CD4-positive, CD25-positive, alpha-beta regulatory T cell (primary cell): ENCODE measurements around the gene ATRNL1. TPM values are rescaled to one million over a fixed set of nuclear protein-coding genes. Genes with fewer than 3 reads are reported as not detected.
A peak's percentile ranks its signal among the peaks of the same experiment; 100 is the strongest.
"Not testable (repeated sequence)": the region's sequence is repeated elsewhere in the genome, so short reads cannot be mapped to it uniquely, and the experiment has no call there.

Source experiments
- ATAC-seq, 2 donors: fragments of 150-1000 bp; cut with Tn5 transposase; one replicate each; pipeline ENCODE4 v1.10.0; 2021; ENCODE audit warnings: low read depth in 2 of 2, moderate number of reproducible peaks in 2 of 2, moderate library complexity in 1 of 2
- DNase-seq, 3 donors: peaks; one replicate each; pipeline versions ENCODE4 v3.0.0 to v3.0.0-alpha.2; 2012 to 2022; ENCODE audit warnings: mixed read lengths in 1 of 3
- H3K27ac ChIP-seq: one replicate; pipeline ENCODE4 v1.7.0; 2013; ENCODE audit warnings: mild to moderate bottlenecking, low read length; ENCODE audit not compliant: insufficient read depth, poor library complexity, severe bottlenecking
- H3K27me3 ChIP-seq: one replicate; pipeline ENCODE4 v1.7.0; 2013; ENCODE audit warnings: low read length; ENCODE audit not compliant: control insufficient read depth, insufficient read depth
- H3K36me3 ChIP-seq: one replicate; pipeline ENCODE4 v1.7.0; 2013; ENCODE audit warnings: mild to moderate bottlenecking, low read length, moderate library complexity; ENCODE audit not compliant: control insufficient read depth, insufficient read depth
- H3K4me1 ChIP-seq: 2 replicates; pipeline ENCODE4 v1.7.0; 2013; ENCODE audit warnings: mild to moderate bottlenecking, low read length; ENCODE audit not compliant: insufficient read depth, control insufficient read depth, poor library complexity, severe bottlenecking
- H3K4me3 ChIP-seq: one replicate; pipeline ENCODE4 v1.7.0; 2013; ENCODE audit warnings: low read depth, mild to moderate bottlenecking, low read length, moderate library complexity
- H3K9me3 ChIP-seq, 2 experiments: 1 replicate in 1 of 2; 2 replicates in 1 of 2; pipeline ENCODE4 v1.7.0; 2013; ENCODE audit warnings: low read length in 2 of 2, mild to moderate bottlenecking in 1 of 2, moderate library complexity in 1 of 2; ENCODE audit not compliant: control insufficient read depth in 2 of 2
- H3K27ac Mint-ChIP-seq, 3 donors: one replicate each; pipeline ENCODE4 v1.8.0; 2020 to 2022; ENCODE audit warnings: mild to moderate bottlenecking in 3 of 3, mixed read lengths in 3 of 3, moderate library complexity in 2 of 3
- H3K27me3 Mint-ChIP-seq: one replicate; pipeline ENCODE4 v1.8.0; 2022; ENCODE audit warnings: mild to moderate bottlenecking, mixed read lengths
- H3K36me3 Mint-ChIP-seq: one replicate; pipeline ENCODE4 v1.8.0; 2020; ENCODE audit warnings: mixed read lengths
- H3K4me1 Mint-ChIP-seq, 4 donors: one replicate each; pipeline ENCODE4 v1.8.0; 2020 to 2022; ENCODE audit warnings: mixed read lengths in 4 of 4, mild to moderate bottlenecking in 1 of 4
- H3K4me3 Mint-ChIP-seq, 4 donors: one replicate each; pipeline ENCODE4 v1.8.0; 2020 to 2022; ENCODE audit warnings: mild to moderate bottlenecking in 4 of 4, mixed read lengths in 4 of 4, moderate library complexity in 3 of 4
- H3K9me3 Mint-ChIP-seq, 7 donors: one replicate each; pipeline ENCODE4 v1.8.0; 2020 to 2022; ENCODE audit warnings: mixed read lengths in 7 of 7, mild to moderate bottlenecking in 3 of 7, moderate library complexity in 2 of 7
- polyA plus RNA-seq, 4 donors: library from polyadenylated mRNA; unstranded; fragments of 300-500 nt; fragmentation: Illumina TruSeq; gene quantifications; one replicate each; pipeline ENCODE4 v1.2.3, GENCODE V29; 2021
- total RNA-seq: library from RNA; stranded (reverse); gene quantifications from one replicate; pipeline ENCODE4 v1.2.3, GENCODE V29; 2022

Gene ATRNL1
- total and polyA plus RNA-seq, 5 donors from 2014 or later, result not detected

DNA sequence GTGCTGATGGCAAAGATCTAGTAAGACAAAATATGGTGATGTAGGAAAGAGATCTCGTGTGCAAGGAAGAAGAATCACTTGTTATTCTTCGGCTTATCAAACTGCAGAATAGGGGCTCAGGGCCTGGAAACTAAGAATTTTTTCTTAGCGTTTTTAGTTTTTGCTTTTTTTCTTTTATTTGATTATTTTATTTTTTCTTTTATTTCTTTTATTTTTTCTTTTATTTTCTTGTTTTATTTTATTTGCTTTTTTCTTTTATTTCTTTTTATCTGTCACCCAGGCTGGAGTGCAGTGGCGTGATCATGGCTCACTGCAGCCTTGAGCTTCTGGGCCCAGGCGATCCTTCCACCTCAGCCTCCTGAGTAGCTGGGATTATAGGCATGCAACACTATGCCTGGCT lies 70.0 kb downstream of the ATRNL1 start:
- Mint-ChIP-seq H3K27me3 (peaks cover 13% of the 10 kb centered on the region), H3K27ac (no peak overlapping the region), H3K4me3 (no peak overlapping the region), H3K9me3 (peaks cover 0 to 3% (median 0%) of the 10 kb centered on the region in 7 donors), H3K36me3 (no peaks in the 10 kb centered on the region), H3K4me1 (no peaks in the 10 kb centered on the region)
- H3K36me3 ChIP-seq, result no peaks in the 10 kb centered on the region
- H3K27ac ChIP-seq, result no peak overlapping the region
- no peaks in the 10 kb centered on the region for H3K9me3 ChIP-seq
- DNase-seq, result no peak
- H3K27me3 ChIP-seq, result no peaks in the 10 kb centered on the region
- no peak overlapping the region for H3K4me3 ChIP-seq
- H3K4me1 ChIP-seq, result no peaks in the 10 kb centered on the region
- ATAC-seq, result no peak

DNA sequence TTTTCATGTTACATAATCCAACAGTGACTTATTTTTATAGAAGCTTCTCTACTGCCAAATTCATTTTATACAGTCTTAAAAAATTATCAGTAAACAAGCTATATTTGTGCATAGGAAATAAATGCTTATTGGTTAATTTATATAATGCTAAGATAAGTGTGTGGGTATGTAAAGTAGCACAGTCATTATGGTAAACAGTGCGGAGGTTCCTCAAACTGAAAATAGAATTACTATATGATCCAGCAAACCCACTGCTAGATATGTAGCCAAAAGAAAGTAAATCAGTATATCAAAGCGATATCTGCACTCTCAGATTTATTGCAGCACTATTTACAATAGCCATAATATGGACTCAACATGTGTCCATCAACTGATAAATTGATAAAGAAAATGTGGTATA lies 71.1 kb downstream of the ATRNL1 start:
- H3K4me1 Mint-ChIP-seq, result no peaks in the 10 kb centered on the region
- no peaks in the 10 kb centered on the region for H3K4me1 ChIP-seq

DNA sequence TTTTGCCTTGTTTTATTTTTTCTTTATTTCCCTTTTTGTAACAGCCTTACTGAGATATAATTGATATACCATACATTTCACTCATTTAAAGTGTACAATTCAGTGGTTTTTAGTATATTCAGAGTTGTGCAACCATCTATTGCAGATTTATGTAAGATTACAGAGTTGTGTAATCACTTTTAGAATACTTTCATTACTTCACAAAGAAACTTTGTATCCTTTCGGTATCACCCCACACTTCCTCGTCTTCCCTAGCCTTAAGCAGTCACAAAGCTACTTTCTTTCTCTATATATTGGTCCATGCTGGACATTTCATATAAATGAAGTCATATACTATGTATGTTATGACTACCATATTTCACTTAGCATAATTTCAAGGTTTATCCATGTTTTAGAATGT lies 74.6 kb downstream of the ATRNL1 start:
- no peak for ATAC-seq
- Histone ChIP-seq H3K27me3 (no peaks in the 10 kb centered on the region), H3K4me3 (no peak overlapping the region), H3K36me3 (no peaks in the 10 kb centered on the region), H3K27ac (no peak overlapping the region), H3K9me3 (no peaks in the 10 kb centered on the region), H3K4me1 (no peaks in the 10 kb centered on the region)
- Mint-ChIP-seq H3K36me3 (no peaks in the 10 kb centered on the region), H3K4me1 (no peaks in the 10 kb centered on the region), H3K4me3 (no peak overlapping the region), H3K27ac (no peak overlapping the region), H3K9me3 (peaks cover 0 to 3% (median 0%) of the 10 kb centered on the region in 7 donors), H3K27me3 (no peaks in the 10 kb centered on the region)
- DNase-seq, result no peak

More for the DNA sequence above, 71.1 kb downstream of the ATRNL1 start:
- Histone ChIP-seq H3K27me3 (no peaks in the 10 kb centered on the region), H3K36me3 (no peaks in the 10 kb centered on the region), H3K4me3 (no peak overlapping the region), H3K9me3 (no peaks in the 10 kb centered on the region), H3K27ac (no peak overlapping the region)
- H3K27ac Mint-ChIP-seq, result no peak overlapping the region
- peaks cover 0 to 3% (median 0%) of the 10 kb centered on the region in 7 donors for H3K9me3 Mint-ChIP-seq
- H3K27me3 Mint-ChIP-seq, result peaks cover 9% of the 10 kb centered on the region
- ATAC-seq (no peak), DNase-seq (no peak)
- H3K36me3 Mint-ChIP-seq, result no peaks in the 10 kb centered on the region
- H3K4me3 Mint-ChIP-seq, result no peak overlapping the region

DNA sequence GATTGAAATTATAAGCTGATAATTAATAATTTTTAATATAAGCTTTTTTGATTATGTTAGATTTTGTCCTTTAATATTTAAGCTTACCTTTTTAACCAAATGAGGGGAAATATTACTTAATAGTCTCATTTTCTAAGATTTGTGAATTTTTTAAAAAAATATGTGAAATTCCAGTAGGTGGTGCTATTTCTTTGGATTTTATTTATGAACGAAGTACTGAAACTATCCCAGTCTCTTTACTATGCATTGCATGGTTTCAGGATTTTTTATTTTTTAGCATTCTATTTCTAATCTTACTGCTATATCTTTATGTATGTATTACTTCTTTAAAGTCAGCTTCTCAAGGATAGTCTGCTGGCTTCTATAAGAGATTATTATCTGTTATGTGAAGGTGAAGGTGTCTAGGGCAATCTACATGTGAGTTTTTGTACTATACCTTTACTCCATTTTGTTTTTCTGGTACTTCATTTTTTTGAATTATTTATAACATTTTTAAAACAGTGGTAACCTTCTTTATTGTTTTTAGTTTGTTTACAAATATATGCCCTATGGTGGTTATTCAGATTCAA lies 78.3 kb downstream of the ATRNL1 start:
- Mint-ChIP-seq H3K4me3 (no peak overlapping the region), H3K27ac (no peak overlapping the region), H3K36me3 (no peaks in the 10 kb centered on the region), H3K9me3 (peaks cover 0 to 2% (median 0%) of the 10 kb centered on the region in 7 donors), H3K4me1 (no peaks in the 10 kb centered on the region), H3K27me3 (no peaks in the 10 kb centered on the region)
- H3K27ac ChIP-seq, result no peak overlapping the region
- H3K9me3 ChIP-seq, result no peaks in the 10 kb centered on the region
- DNase-seq (peak in 1 of 3 donors; percentile 2), ATAC-seq (no peak)
- H3K4me1 ChIP-seq, result no peaks in the 10 kb centered on the region
- no peaks in the 10 kb centered on the region for H3K27me3 ChIP-seq
- no peak overlapping the region for H3K4me3 ChIP-seq
- no peaks in the 10 kb centered on the region for H3K36me3 ChIP-seq

DNA sequence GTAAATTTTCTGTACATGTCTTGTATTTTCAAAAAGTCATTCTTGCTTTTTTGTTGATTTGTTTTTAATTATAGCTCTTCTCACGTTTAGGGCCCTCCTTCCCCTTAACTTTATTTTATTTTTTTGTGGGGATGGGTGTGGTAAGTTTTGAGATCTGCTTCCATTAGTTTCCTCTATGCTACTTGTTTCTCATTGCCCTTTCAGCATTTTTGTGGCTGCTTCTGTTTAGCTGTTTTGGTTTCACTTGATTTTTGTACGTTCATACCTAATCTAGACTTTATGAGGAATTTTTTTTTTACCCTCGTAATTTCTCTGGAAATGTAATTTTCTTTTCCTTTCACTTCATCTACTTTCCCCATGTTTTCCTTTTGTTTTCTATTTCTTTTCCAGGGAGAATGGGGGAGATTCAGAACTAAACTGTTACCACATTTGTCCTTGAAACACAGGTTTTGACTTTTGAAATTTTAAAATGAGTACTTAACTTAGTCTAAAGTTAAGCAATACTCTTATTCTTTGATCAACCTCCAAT lies 80.8 kb downstream of the ATRNL1 start:
- Histone ChIP-seq H3K9me3 (no peaks in the 10 kb centered on the region), H3K27ac (no peak overlapping the region), H3K36me3 (no peaks in the 10 kb centered on the region), H3K27me3 (no peaks in the 10 kb centered on the region), H3K4me3 (no peak overlapping the region), H3K4me1 (no peaks in the 10 kb centered on the region)
- H3K4me1 Mint-ChIP-seq, result no peaks in the 10 kb centered on the region
- H3K27me3 Mint-ChIP-seq, result no peaks in the 10 kb centered on the region
- peaks cover 0 to 2% (median 0%) of the 10 kb centered on the region in 7 donors for H3K9me3 Mint-ChIP-seq
- ATAC-seq, result no peak
- no peaks in the 10 kb centered on the region for H3K36me3 Mint-ChIP-seq
- H3K27ac Mint-ChIP-seq, result no peak overlapping the region
- no peak overlapping the region for H3K4me3 Mint-ChIP-seq
- no peak for DNase-seq

DNA sequence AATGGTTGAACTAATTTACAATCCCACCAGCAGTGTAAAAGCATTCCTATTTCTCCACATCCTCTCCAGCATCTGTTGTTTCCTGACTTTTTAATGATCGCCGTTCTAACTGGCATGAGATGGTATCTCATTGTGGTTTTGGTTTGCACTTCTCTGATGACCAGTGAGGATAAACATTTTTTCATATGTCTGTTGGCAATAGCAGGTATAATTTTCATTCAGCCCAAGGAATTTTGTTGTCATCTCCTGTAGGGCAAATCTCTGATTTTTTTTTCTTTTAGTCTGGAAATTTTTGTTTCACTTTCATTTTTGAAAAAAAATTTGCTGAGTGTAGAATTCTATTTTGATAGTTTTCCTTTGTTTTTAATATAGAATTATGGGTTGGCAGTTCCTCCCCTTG lies 114.1 kb downstream of the ATRNL1 start:
- peak overlapping the region in 3 of 4 donors; percentile 6 to 74 (median 63) for H3K4me3 Mint-ChIP-seq
- H3K27ac Mint-ChIP-seq, H3K9me3 Mint-ChIP-seq, H3K27me3 Mint-ChIP-seq, H3K4me1 ChIP-seq, H3K27ac ChIP-seq, H3K36me3 Mint-ChIP-seq, DNase-seq, H3K27me3 ChIP-seq, H3K36me3 ChIP-seq, H3K9me3 ChIP-seq, ATAC-seq: not testable (repeated sequence)
- H3K4me3 ChIP-seq, result peak overlapping the region; percentile 42
- H3K4me1 Mint-ChIP-seq, result peaks cover 0 to 10% (median 7%) of the 10 kb centered on the region in 4 donors

DNA sequence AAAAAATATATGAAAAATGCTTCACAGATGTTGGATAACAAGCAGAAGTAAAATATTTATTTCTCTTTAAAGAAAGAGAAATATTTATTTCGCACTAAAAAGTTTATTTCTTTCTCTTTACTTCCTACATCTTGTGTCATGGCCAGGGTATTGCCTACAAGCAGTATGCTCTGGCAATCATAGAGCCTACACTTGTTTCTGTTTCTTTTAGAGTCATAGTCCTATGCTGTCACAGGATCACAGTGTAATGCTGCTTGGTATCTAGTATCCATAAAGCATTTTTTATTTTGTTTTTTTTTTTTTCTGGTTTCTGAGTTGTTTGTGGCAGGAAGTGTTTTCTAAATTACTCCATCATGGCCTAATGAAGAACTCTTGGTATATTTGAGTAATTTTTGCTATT lies 116.0 kb downstream of the ATRNL1 start:
- Histone ChIP-seq H3K27ac (no peak overlapping the region), H3K9me3 (no peaks in the 10 kb centered on the region), H3K27me3 (no peaks in the 10 kb centered on the region), H3K36me3 (no peaks in the 10 kb centered on the region), H3K4me1 (no peaks in the 10 kb centered on the region), H3K4me3 (no peak overlapping the region)
- Mint-ChIP-seq H3K4me3 (no peak overlapping the region), H3K36me3 (no peaks in the 10 kb centered on the region), H3K27me3 (peaks cover under 1% of the 10 kb centered on the region), H3K27ac (no peak overlapping the region), H3K9me3 (peaks cover 0 to 4% (median 2%) of the 10 kb centered on the region in 7 donors), H3K4me1 (peaks cover 0 to 10% (median 7%) of the 10 kb centered on the region in 4 donors)
- no peak for DNase-seq
- no peak for ATAC-seq

DNA sequence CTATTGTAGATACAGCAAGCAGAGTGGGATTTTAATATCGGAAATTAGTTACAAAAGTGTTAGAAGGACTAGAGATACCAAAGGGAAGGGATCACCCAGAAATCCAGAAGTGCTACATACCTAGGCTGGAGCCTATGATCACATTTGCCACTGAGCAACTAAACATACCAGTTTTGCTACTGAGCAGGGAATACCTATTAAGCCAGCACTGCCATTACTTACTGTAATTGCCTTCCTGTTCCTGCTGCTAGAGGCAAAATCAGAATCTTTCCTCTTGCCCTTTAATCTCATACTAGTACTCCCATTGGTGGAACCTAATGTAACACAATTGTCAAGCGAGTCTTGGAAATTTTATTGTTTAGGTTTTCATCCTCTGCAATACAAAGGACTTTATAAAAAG lies 121.7 kb downstream of the ATRNL1 start:
- no peaks in the 10 kb centered on the region for H3K4me1 ChIP-seq
- no peak overlapping the region for H3K4me3 Mint-ChIP-seq
- ATAC-seq, result no peak
- peaks cover 0 to 2% (median 0%) of the 10 kb centered on the region in 7 donors for H3K9me3 Mint-ChIP-seq
- H3K27me3 Mint-ChIP-seq, result no peaks in the 10 kb centered on the region
- H3K4me3 ChIP-seq, result no peak overlapping the region
- H3K27ac Mint-ChIP-seq, result no peak overlapping the region
- no peak overlapping the region for H3K27ac ChIP-seq
- DNase-seq, result no peak
- H3K36me3 Mint-ChIP-seq, result no peaks in the 10 kb centered on the region
- no peaks in the 10 kb centered on the region for H3K27me3 ChIP-seq
- H3K36me3 ChIP-seq, result no peaks in the 10 kb centered on the region
- H3K9me3 ChIP-seq, result no peaks in the 10 kb centered on the region
- no peaks in the 10 kb centered on the region for H3K4me1 Mint-ChIP-seq
